Fibroblast of skin of back (primary cell): Measurements from ENCODE around the gene GATAD2B.
"Not testable (repeated sequence)": the region's sequence is repeated elsewhere in the genome, so short reads cannot be mapped to it uniquely, and the experiment has no call there.

Source experiments
- DNase-seq: peaks from one replicate; pipeline ENCODE4 v3.0.0-alpha.2; 2013

The GATAD2B gene

DNA sequence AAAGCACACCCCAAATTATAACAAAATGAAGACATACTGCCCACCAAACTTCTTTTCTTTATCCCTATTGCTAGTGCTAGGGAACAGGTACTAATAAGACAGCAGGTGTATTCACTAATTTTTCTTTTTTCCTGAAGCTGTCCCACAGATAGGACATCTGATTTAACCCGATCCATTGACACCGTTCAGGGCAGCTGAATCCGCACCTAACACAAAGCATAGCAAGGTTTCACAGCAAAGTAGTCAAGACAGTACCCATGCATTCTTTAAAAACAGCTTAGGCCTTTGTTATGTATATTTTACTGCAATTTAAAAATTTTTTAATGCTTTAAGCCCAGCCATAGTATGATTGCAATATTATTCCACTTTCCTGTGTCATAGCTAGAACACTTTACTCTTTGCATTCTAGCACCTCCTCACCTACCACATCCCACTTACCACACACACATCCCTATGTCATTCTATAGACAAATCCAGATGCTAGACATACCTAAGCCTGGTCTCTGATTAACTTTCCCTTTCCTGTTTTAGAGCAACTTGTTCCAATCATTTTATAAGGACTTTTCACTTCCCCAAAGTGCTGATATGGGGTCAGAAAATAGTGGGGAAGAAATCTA is 40.4 kb downstream of the GATAD2B start:
- no peak for DNase-seq

DNA sequence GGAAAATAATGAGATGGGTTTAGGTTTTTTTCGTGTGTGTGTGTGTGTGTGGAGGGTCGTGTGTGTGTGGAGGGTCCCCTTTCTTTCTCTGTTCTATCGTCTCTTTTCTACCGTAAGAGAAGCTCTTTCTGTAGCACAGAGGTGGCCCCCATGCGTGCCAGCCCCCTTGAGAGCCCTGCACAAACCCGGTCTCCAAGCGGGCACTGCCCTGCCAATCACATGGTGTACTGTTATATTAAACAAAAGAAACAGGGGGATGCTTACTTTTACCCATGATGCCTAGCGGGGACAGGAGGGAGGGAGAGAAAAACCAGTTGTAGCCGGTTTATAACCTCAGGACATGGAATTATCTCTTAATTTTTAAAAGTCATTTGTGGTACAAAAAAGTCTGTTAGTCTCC is 41.0 kb downstream of the GATAD2B start:
- peak; percentile 54 for DNase-seq

DNA sequence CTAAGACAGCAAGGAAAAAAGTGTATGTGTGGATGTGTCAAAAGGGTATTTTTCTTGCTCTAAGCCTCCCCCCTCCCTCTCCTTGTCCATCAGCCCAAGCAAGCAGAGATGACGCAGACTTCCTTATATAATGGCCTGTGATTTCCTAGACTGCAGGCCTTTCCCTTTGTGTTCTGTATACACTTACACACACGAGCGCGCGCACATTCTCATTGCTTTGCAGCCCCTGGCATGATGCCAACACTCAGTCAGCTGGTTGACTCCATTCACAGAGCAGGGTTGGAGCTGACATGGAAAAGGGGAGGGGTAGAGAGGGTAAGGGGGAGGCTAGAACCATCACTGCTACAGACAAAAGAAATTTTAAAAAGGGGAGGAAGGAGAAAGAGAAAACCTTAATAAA is 41.8 kb downstream of the GATAD2B start:
- DNase-seq, result peak; percentile 93

DNA sequence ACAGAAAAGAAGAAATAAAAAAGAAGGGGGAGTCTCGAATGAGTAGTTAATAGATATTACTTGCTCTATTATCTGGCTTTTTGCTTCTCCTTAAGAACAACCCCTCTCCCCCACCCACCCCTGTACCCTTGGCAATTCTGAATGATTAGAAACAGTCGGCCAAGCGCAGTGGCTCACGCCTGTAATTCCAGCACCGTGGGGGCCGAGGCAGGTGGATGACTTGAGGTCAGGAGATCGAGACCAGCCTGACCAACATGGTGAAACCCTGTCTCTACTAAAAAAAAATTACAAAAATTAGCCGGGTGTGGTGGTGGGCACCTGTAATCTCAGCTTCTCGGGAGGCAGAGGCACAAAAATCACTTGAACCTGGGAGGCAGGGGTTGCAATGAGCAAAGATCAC is 42.7 kb downstream of the GATAD2B start:
- no peak for DNase-seq

DNA sequence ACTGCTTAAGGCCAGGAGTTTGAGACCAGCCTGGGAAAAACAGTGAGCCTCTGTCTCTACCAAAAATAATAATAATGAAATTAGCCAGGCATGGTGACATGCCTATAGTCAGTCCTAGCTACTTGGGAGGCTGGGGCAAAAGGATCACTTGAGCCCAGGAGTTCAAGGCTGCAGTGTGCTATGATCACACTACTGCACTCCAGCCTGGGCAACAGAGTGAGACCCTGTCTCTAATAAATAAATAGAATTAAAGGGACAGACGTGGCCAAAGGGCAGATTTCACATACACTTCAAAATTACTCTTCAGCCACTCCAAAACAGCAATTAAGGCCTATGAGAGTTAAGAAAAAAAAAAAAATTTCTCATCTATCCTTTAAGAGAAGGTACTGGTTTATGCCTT is 45.7 kb downstream of the GATAD2B start:
- no peak for DNase-seq

DNA sequence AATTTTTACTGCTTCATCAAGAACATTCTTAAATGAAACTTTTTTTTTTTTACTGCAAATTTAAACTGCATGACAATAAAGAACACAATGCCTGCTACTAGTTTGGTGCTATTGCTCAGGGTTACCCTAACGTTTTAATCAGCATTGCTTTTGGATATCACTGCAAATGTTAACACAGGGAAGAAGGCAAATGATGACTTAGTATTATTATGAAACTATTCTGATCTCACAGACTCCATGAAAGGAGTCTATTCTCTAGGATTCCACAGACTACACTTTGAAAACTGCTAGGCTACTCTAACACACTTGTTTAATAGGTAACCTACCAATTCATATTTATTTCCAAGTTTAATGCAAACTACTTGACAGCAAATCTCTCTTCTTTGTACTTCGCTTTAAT is 49.8 kb downstream of the GATAD2B start:
- DNase-seq, result no peak

DNA sequence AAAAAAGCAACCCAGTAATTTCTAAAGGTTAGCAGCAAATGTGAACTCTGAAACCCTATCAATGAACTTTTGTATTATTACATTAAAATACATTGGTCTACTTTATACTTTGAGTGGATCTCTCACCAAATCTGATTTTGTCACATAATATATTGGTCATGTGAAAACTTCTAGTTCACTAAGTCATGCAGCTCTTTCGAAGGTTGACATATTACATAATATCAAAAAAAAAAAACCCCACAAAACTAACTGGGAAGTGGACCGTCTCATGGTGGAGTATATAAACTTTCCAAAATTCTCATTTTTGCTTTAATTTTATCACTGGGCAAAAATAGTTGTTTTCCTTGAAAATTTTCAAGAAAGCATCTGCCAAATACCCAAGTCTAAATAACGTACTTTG is 50.4 kb downstream of the GATAD2B start:
- DNase-seq, result no peak

DNA sequence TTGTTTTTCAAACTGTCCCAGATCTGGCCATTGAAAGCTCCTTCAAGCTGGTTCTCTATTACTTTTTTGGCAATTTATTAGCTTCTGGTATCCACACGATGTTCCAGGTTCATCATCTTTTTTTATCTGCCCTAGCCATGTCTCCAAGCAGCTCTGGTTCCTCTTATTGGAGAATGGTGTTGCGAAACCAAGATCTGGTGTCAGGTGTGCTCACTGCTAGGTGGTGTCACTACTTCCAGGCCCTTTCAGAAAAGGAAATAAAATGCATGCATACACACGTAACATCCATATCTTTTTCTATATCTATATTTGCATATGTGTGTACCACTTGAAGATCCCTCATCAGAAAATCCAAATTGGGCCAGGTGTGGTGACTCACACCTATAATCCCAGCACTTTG is 53.3 kb downstream of the GATAD2B start:
- no peak for DNase-seq

DNA sequence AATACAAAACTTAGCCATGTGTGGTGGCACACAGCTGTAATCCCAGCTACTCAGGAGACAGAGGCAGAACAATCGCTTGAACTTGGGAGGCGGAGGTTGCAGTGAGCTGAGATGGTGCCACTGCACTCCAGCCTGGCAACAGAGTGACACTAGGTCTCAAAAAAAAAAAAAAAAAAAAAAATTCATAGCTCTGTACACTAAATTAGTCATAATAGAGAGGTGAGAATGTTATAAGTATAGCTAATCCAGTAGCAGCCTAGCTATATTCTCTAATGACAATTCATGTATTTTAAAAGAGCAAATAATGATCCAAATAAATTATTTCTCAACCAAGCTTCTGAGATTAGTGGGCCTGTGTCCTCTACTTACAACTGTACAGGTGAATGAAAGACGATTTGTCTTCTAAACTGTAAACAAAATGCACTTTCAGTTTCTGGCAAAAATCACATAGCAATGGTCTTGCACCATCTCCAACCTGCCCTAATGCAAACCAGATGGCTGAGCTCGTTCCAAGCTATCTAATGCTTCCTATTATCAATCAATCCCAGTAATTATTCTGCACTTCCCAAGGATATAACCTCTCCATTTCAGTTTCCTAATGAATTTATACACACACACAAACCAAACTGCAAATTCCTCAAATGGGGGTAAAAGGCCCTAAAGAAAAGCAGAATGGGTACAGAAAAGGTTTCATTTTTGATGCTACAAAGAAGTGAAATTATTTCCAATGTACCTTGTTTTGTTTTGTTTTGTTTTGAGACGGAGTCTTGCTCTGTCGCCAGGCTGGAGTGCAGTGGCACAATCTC is 56.5 kb downstream of the GATAD2B start:
- DNase-seq, result no peak

DNA sequence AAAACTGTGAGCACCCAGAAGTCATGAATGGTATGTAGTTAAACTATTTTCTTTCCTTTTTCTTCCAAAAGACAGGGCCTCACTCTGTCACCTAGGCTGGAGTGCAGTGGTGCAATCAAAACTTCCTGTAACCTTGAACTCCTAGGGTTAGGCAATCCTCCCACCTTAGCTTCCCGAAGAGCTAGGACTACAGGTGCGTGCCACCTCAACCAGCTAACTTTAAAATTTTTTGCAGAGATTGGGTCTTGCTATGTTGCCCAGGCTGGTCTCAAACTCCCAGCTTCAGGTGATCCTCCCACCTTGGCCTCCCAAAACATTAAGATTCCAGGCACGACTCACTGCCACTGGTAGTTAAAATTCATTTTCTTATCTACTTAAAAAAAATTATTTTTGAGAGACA is 62.5 kb downstream of the GATAD2B start:
- no peak for DNase-seq

DNA sequence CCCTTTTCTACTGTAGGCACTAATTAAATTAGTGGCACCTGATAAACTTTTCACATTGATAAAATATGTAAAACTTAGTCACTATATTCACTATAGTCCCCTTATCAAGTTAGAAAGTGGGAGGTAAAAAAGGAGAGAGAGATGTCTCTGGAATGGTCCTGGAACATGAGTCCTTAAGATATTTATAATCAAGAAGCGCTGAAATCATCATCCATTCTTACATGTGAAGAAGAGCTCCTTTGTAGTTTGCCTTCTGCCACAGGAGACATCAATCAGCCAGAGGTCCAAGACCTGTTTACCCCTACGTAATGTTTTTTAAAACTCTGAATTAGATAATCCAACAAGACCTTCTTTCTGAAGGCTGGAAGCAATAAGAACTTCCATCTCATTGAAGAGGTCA is 65.3 kb downstream of the GATAD2B start:
- no peak for DNase-seq

DNA sequence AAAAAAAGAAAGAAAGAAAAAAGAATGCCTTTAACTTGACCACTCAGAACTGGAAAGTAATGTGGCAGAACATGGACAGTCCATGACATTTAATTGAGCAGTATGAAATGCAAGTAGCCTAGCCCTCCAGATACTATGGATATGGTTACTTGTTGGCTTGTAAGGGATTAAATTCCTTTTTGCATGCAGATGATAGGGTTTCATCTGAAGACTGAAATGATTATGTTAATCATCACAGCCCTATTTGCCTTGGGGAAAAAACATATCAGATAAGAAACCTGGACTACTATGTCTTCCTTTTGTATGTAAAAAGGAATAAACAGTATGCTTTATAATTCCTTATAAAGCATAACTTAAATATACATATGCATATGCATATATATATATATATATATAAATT is 66.0 kb downstream of the GATAD2B start:
- DNase-seq, result no peak

DNA sequence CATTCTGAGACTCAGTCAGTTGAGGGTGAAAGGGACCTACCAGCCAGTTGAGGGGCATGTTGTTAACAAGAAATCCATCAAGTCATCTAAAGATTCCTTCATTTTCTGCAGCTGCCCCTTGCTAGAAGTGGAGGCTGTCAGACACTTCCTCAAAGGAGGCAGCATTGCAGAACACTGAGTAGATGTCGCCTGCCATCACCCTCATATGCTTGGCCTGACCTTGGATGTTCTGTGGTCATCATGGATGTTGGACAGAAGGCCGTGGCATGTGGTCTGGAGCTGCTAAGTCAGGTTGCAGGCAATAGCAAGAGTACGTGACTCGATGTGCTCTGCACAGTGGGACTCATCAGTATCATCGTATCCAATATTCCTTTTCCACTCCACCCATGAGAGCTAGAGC is 70.6 kb downstream of the GATAD2B start:
- DNase-seq, result no peak

DNA sequence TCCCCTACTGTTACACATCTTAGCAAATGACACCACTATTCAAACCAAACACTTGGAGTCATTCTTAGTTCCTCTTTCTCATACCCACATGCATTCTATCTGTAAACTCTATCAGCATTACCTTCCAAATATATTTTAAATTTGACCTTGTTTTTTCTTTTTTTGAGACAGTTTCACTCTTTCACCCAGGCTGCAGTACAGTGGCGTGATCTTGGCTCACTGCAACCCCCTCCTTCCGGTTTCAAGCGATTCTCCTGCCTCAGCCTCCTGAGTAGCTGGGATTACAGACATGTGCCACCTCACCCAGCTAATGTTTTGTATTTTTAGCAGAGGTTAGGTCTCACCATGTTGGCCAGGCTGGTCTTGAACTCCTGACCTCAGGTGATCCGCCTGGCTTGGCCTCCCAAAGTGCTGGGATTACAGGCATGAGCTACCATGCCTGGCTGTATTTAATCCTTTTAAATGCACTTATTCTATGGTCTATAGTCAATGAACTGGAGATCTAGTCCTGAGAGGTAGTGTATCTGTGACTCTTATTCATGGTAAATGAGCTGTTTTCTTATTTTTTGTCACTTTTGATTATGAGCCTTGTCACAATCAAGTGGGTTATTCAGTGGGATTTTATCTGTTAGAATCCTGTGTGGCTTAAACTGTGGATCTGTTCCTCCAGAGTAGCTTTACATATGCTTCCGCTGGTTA is 73.1 kb downstream of the GATAD2B start:
- no peak for DNase-seq

DNA sequence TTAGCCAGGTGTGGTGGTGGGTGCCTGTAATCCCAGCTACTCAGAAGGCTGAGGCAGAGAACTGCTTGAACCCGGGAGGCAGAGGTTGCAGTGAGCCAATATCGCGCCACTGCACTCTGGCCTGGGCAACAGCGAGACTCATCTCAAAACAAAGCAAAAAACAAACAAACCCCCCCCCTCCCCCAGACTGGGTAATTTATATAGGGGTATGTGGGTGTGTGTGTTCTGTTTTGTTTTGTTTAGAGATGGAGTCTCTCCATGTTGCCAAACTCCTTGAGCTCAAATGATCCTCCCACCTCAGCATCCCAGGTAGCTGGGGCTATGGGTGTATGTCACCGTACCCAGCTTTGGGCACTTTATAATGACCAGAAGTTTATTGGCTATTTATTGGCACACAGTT is 74.0 kb downstream of the GATAD2B start:
- no peak for DNase-seq

DNA sequence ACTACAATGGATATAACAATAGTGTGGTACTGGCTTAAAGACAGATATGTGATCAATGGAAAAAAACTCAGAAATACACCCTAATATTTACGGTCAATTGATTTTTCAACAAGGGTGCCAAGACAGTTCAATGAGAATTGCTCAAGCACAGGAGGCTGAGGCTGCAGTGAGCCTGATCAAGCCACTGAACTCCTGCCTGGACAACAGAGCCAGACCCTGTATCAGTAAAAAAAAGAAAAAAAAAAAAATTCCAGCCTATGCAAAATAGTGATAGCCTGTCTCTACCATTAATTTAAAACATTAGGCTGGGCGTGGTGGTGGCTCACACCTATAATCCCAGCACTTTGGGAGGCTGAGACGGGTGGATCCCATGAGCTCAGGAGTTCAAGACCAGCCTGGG is 77.6 kb downstream of the GATAD2B start:
- DNase-seq, result no peak

DNA sequence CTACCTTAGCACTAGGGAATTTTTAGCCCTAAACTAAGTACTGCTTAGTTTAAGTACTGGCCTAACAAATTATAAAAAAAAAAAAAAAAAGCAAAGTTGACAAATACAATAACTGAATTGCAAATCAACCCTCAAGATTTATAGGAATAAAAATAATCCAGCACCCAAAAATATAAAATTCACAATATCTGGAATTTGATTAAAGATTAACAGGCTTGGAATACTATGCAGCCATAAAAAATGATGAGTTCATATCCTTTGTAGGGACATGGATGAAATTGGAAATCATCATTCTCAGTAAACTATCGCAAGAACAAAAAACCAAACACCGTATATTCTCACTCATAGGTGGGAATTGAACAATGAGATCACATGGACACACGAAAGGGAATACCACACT is 78.4 kb downstream of the GATAD2B start:
- not testable (repeated sequence) for DNase-seq

DNA sequence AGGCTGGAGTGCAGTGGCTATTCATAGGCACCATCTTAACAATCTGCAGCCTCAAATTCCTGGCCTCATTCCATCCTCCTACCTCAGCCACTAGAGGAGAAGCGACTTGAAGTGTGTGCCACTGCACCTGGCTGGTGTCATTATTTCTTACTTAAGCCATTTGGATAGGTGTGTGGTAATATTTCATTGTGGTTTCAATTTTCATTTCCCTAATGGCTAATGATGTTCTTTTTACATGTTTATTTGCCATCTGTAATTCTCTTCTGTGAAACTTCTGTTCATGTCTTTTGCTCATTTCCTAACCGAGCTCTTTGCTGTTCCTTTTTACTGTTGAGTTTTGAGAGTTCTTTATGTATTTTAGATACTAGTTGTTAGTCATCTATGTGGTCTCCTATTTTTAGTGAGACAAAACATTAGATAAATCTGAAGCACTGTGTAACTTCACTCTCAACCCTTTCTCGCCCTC is 80.7 kb downstream of the GATAD2B start:
- no peak for DNase-seq

DNA sequence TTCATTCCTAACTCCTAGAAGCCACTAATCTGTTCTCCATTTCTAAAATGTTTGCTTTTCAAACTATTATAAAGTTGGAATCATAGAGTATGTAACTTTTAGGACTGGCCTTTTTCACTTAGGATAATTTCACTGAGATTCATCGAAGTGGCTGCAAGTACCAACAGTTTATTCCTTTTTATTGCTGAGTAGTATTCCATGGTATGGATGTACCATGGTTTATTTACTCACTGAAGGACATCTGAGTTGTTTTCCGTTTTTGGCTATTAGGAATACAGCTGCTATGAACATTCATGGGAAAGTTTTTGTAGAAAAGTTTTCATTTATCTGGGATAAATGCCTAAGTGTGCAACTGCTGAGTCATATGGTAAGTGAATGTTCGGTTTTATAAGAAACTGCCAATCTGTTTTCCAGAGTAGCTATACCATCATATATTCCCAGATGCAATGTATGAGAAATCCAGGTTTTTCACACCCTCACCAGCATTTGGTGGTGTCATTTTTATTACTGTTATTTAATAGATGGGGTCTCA is 81.2 kb downstream of the GATAD2B start:
- peak; percentile 56 for DNase-seq

DNA sequence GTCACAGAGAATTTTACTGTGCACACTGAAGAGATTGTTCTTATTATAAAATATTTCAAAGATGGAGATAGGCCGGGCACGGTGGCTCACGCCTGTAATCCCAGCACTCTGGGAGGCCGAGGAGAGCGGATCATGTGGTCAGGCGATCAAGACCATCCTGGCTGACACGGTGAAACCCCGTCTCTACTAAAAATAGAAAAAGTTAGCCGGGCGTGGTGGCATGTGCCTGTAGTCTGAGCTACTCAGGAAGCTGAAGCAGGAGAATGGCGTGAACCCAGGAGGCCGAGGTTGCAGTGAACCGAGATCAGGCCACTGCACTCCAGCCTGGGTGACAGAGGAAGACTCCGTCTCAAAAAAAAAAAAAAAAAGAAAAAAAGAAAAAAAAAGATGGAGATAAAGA is 82.0 kb downstream of the GATAD2B start:
- DNase-seq, result not testable (repeated sequence)

DNA sequence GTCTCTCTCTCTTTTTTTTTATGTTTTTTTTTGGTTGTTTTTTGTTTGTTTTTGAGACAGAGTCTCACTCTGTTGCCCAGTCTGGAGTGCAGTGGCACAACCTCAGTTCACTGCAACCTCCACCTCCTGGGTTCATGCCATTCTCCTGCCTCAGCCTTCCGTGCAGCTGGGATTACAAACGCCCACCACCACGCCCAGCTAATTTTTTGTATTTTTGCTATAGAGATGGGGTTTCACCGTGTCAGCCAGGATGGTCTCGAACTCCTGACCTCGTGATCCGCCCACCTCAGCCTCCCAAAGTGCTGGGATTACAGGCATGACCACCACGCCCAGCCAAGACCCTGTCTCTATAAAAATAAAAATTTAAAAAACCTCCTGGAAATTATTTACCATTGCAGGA is 88.8 kb downstream of the GATAD2B start:
- DNase-seq, result not testable (repeated sequence)

DNA sequence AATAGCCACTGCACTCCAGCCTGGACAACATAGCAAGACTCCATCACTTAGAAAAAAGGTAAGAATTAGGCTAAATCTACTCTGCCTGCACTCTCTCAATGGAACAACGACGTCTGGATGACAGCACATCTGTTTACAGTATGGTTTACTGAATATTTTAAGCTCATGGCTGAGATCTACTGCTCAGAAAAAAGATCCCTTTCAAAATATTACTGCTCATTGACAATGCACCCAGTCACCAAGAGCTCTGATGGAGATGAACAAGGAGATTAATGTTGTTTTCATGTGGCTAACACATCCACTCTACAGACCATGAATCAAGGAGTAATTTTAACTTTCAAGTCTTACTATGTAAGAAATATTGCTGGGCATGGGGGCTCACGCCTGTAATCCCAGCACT is 89.6 kb downstream of the GATAD2B start:
- DNase-seq, result no peak

DNA sequence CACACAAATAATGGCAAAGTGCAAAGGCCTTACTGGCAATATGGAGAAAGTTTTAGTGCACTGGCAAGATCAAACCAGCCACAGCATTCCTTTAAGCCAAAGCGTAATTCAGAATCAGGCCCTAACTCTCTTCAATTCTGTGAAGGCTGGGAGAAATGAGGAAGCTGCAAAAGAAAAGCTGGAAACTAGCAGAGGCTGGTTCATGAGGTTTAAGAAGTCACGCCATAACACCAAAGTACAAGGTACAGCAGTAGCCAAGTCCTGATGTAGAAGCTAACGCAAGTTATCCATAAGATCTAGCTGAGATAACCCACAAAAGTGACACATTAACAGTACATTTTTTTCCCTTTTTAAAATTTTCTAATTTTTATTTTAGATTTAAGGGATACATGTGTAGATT is 90.5 kb downstream of the GATAD2B start:
- no peak for DNase-seq

DNA sequence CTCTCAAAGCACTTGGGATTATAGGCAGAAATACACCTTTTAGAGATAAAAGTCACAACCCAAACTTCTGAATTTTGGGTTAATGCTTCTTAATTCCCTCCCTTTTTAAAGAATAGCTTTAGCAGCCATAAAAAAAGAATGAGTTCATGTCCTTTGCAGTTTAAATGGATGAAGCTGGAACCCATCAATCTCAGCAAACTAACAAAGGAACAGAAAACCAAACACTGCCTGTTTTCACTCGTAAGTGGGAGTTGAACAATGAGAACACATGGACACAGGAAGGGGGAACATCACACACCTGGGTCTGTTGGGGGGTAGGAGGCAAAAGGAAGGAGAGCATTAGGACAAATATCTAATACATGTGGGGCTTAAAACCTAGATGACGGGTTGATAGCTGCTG is 91.7 kb downstream of the GATAD2B start:
- DNase-seq, result no peak
